Measurements from ENCODE around the gene DOCK9. TPM values are rescaled to one million over a fixed set of nuclear protein-coding genes. Genes with fewer than 3 reads are reported as not detected.

DOCK9 gene, protein sequence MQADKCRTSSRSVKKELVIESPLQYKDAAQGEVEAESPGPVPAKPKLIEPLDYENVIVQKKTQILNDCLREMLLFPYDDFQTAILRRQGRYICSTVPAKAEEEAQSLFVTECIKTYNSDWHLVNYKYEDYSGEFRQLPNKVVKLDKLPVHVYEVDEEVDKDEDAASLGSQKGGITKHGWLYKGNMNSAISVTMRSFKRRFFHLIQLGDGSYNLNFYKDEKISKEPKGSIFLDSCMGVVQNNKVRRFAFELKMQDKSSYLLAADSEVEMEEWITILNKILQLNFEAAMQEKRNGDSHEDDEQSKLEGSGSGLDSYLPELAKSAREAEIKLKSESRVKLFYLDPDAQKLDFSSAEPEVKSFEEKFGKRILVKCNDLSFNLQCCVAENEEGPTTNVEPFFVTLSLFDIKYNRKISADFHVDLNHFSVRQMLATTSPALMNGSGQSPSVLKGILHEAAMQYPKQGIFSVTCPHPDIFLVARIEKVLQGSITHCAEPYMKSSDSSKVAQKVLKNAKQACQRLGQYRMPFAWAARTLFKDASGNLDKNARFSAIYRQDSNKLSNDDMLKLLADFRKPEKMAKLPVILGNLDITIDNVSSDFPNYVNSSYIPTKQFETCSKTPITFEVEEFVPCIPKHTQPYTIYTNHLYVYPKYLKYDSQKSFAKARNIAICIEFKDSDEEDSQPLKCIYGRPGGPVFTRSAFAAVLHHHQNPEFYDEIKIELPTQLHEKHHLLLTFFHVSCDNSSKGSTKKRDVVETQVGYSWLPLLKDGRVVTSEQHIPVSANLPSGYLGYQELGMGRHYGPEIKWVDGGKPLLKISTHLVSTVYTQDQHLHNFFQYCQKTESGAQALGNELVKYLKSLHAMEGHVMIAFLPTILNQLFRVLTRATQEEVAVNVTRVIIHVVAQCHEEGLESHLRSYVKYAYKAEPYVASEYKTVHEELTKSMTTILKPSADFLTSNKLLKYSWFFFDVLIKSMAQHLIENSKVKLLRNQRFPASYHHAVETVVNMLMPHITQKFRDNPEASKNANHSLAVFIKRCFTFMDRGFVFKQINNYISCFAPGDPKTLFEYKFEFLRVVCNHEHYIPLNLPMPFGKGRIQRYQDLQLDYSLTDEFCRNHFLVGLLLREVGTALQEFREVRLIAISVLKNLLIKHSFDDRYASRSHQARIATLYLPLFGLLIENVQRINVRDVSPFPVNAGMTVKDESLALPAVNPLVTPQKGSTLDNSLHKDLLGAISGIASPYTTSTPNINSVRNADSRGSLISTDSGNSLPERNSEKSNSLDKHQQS (N-terminal part only)
- 10 to 100 TPM; 63.2 to 64.1 (median 64.0) TPM for polyA plus RNA-seq (ENCODE audit: insufficient read length in 3 of 3)

- DNase-seq (ENCODE audit: low read depth in 3 of 3, low spot score in 2 of 3): no peak
Measured at GRCh38 chr13:98977568-98978265, at the start of gene DOCK9. Gene DOCK9 (minus strand): TSS chr13:98978064. CDS start chr13:98977909, 155 bp downstream.

- DNase-seq (ENCODE audit: low read depth in 3 of 3, low spot score in 2 of 3): no peak
Measured at GRCh38 chr13:99027260-99027659, 49.4 kb upstream of the DOCK9 start.

DNA sequence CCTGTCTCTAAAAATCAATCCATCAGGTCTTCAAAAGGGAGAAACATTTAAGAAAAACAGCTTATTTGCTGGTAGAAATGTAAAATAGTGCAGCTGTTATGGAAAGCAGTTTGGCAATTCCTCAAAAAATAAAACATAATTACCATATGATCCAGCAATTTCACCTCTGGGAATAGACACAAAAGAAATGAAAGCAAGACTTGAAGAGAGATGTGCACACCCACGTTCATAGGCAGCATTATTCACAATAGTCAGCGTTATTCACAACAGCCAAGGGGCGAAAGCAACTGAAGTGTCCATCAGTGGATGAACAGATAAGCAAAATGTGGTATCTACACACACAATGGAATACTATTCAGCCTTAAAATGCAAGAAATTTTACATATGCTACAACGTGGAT is 45.1 kb upstream of the DOCK9 start:
- no peak for DNase-seq (ENCODE audit: low read depth in 3 of 3, low spot score in 2 of 3)

DNA sequence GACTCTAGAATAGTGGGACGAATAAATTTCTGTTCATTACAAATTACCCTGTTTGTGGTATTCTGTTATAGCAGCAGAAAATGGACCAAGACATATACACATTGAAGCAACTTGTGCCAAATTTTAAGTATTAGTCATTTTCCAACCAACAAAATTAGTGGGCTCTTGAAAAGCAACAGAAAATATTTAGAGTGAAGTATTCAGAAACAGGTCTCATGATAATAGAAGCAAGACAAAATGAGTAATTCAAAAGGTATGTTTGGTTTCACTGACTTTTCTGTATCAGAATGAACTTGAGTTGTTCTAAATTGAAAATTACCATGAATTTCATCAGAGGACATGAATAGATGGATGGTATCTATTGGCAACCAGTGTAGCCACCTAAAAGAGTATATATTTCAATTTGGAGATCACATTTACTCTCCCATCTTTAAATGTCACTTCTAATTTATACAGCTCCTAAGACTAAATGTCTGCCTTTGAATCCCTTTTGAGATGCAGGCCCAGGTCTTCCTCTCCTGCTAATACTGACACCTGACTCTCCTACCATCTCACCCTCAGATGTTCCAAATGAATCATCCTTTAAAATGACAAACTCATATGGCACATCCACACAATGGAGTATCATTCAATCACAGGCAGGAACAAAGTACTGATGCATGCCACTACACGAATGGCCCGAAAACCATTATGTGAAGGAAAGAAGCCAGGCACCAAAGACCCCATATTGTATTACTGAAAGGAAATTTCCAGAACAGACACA is 40.7 kb upstream of the DOCK9 start:
- no peak for DNase-seq (ENCODE audit: low read depth in 3 of 3, low spot score in 2 of 3)

GRCh38 chr13:99015606-99016490 is 38.0 kb upstream of the DOCK9 start:
- no peak for DNase-seq (ENCODE audit: low read depth in 3 of 3, low spot score in 2 of 3)

DNA sequence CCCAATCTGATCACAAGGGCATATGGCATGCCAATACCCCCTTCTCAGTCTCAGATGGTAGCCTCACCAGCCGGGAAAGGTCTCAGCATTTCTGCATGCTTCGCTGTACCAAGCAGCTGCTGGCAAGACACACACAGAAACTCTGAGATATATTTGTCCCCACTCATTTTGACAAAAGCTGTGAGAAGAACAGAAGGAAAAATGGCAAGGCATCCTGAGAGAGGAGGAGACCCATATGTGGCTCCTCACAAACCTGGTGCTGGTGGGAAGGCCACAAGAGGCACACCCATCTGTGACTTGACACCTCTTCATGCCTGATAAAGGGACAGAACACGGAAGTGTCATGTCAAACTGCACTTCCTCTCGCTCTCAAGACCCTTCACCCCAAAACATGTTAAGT is 36.7 kb upstream of the DOCK9 start:
- no peak for DNase-seq (ENCODE audit: low read depth in 3 of 3, low spot score in 2 of 3)

DNA sequence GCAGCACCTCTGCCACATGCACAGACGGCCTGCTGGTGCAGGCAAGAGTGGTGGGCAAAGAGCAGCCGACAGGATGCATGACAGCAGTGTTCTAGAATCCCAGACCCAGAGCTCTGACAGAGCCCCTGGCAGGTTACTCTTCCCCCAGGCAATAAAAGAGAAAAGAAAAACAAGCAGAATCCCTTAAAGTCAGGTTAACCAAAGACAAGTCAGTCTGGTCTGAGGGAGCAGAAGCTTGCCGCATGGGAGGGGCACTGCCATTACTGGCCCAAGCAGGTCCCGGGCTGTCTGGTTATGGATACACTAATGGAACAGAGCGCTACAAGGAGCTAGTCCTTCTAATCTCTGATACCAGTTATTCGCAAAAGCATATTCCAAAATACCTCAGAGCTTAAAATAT is 36.1 kb upstream of the DOCK9 start:
- DNase-seq (ENCODE audit: low read depth in 3 of 3, low spot score in 2 of 3): no peak

GRCh38 chr13:99012539-99012938 is 34.7 kb upstream of the DOCK9 start:
- no peak for DNase-seq (ENCODE audit: low read depth in 3 of 3, low spot score in 2 of 3)

GRCh38 chr13:99009987-99010551 is 32.2 kb upstream of the DOCK9 start:
- DNase-seq (ENCODE audit: low read depth in 3 of 3, low spot score in 2 of 3): no peak

DNA sequence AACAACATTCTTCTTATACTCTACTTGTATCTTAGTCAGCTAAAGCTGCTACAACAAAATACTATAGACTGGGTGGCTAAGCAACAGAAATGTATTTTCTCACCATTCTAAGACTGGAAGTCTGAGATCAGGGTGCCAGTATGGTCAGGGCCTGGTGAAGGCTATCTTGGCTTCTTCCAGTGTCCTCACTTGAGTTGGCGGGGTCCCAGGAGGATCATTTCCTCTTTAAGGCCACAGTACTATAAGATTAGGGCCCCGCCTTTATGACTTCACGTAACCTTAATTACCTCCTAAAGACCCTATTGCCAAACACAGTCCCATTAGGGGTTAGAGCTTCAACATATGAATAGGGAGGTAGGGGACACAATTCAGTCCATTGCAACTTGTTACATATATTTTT is 30.7 kb upstream of the DOCK9 start:
- no peak for DNase-seq (ENCODE audit: low read depth in 3 of 3, low spot score in 2 of 3)

- no peak for DNase-seq (ENCODE audit: low read depth in 3 of 3, low spot score in 2 of 3)
Measured at GRCh38 chr13:99007414-99007986, 29.6 kb upstream of the DOCK9 start.

- DNase-seq (ENCODE audit: low read depth in 3 of 3, low spot score in 2 of 3): no peak
Measured at GRCh38 chr13:99005609-99006008, 27.7 kb upstream of the DOCK9 start.

GRCh38 chr13:99004978-99005377 is 27.1 kb upstream of the DOCK9 start:
- DNase-seq (ENCODE audit: low read depth in 3 of 3, low spot score in 2 of 3): peak; percentile 41 to 65 (median 58)

DNA sequence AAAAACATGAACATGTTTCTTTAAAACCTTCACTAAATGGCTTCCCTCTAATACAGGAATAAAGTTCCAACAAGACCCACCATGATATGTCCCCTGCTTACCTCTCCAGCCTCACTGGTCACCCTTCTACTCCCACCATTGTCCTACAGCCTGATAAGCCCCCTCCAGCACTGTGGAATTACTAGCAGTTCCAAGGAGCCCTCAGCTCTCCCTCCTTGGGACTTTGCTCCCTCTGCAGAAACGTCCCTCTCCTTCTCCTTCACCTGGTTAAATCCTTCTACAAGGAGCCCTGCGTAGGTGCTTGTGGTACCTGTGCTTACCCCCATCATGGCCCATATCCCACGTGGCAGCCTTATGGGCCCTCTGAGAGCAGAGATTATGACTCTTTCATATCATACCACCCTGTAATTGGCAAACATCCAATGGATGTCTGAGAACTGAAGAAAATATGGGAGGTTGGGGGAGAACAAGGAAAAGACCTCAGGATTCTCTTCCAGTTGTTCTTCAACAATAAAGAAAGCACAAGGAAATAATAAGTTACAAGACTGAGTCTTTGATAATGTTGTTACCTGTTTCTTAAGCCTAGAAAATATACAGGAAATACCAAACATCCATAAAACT is 26.1 kb upstream of the DOCK9 start:
- no peak for DNase-seq (ENCODE audit: low read depth in 3 of 3, low spot score in 2 of 3)

GRCh38 chr13:99003186-99003585 is 25.3 kb upstream of the DOCK9 start:
- no peak for DNase-seq (ENCODE audit: low read depth in 3 of 3, low spot score in 2 of 3)

GRCh38 chr13:99002172-99002710 is 24.4 kb upstream of the DOCK9 start:
- no peak for DNase-seq (ENCODE audit: low read depth in 3 of 3, low spot score in 2 of 3)

DNA sequence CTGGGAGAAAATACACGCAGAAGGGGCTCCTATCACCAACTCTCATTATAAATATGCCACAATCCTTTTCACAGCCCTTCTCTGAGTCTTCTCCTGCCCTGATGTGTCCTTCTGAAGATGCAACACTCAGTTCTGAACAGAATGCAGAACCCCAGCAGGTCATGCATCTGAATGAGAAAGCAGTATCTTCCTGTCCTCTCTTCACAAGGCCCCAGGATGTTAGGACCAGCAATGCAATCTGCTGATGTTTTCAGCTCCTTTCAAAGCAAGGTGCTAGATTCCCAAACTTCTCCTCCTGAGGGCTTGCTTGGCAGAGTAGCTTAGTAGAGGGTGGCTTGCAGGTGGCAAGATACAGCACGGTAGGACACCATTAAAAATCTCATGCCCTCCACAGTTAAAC is 22.3 kb upstream of the DOCK9 start:
- DNase-seq (ENCODE audit: low read depth in 3 of 3, low spot score in 2 of 3): no peak
